Liver (tissue), 9 donors: ENCODE results near the gene DGKE. TPM values are rescaled to one million over a fixed set of nuclear protein-coding genes. Genes with fewer than 3 reads are reported as not detected.

Source experiments
- DNase-seq: peaks from one replicate; pipeline ENCODE4 v3.0.0-alpha.2; 2017; ENCODE audit warnings: low spot score
- H3K27ac ChIP-seq, 2 donors: one replicate each; pipeline ENCODE4 v1.7.0; 2013; ENCODE audit warnings: inconsistent platforms in 2 of 2, low read length in 2 of 2, control low read depth in 1 of 2, low read depth in 1 of 2, mild to moderate bottlenecking in 1 of 2
- H3K27me3 ChIP-seq, 4 donors: one replicate each; pipeline versions ENCODE4 v1.6.1 to v1.7.0; 2013; ENCODE audit warnings: low read length in 3 of 4, inconsistent platforms in 1 of 4, mild to moderate bottlenecking in 1 of 4, moderate library complexity in 1 of 4; ENCODE audit not compliant: control insufficient read depth in 4 of 4, insufficient read depth in 4 of 4
- H3K36me3 ChIP-seq, 4 donors: one replicate each; pipeline versions ENCODE4 v1.6.1 to v1.7.0; 2013; ENCODE audit warnings: low read length in 3 of 4, mild to moderate bottlenecking in 3 of 4, low read depth in 1 of 4, moderate library complexity in 1 of 4; ENCODE audit not compliant: control insufficient read depth in 4 of 4, insufficient read depth in 3 of 4
- H3K4me1 ChIP-seq, 4 donors: one replicate each; pipeline versions ENCODE4 v1.6.1 to v1.7.0; 2013; ENCODE audit warnings: low read length in 3 of 4, mild to moderate bottlenecking in 3 of 4, moderate library complexity in 1 of 4; ENCODE audit not compliant: control insufficient read depth in 4 of 4, insufficient read depth in 4 of 4
- H3K4me3 ChIP-seq, 3 donors: one replicate each; pipeline versions ENCODE4 v1.6.1 to v1.7.0; 2013; ENCODE audit warnings: low read length in 3 of 3, control low read depth in 1 of 3, low read depth in 1 of 3, mild to moderate bottlenecking in 1 of 3
- H3K9ac ChIP-seq, 2 donors: one replicate each; pipeline ENCODE4 v1.7.0; 2013; ENCODE audit warnings: low read length in 2 of 2, mild to moderate bottlenecking in 2 of 2, moderate library complexity in 2 of 2, control low read depth in 1 of 2, low read depth in 1 of 2
- H3K9me3 ChIP-seq, 4 donors: one replicate each; pipeline versions ENCODE4 v1.6.1 to v1.7.0; 2013; ENCODE audit warnings: low read length in 3 of 4; ENCODE audit not compliant: control insufficient read depth in 4 of 4
- EGR1 ChIP-seq, 2 donors: IDR thresholded peaks; 2 replicates each; pipeline ENCODE4 v1.6.1; 2016 to 2018; ENCODE audit warnings: antibody characterized with exemption in 2 of 2, low read depth in 2 of 2
- FOXA2 ChIP-seq: IDR thresholded peaks from 2 replicates; pipeline ENCODE4 v1.6.1; 2016; ENCODE audit warnings: antibody characterized with exemption
- GABPA ChIP-seq, 2 donors: IDR thresholded peaks in 1 of 2; conservative IDR thresholded peaks in 1 of 2; 2 replicates each; pipeline ENCODE4 v1.6.1; 2016; ENCODE audit warnings: antibody characterized with exemption in 2 of 2, mild to moderate bottlenecking in 1 of 2, moderate library complexity in 1 of 2
- HNF4A ChIP-seq, 2 donors: conservative IDR thresholded peaks; 2 replicates each; pipeline ENCODE4 v1.6.1; 2016; ENCODE audit warnings: antibody characterized with exemption in 2 of 2, mild to moderate bottlenecking in 2 of 2
- HNF4G ChIP-seq: IDR thresholded peaks from 2 replicates; pipeline ENCODE4 v1.6.1; 2016; ENCODE audit warnings: antibody characterized with exemption
- JUND ChIP-seq, 2 donors: IDR thresholded peaks; 2 replicates each; pipeline ENCODE4 v1.6.1; 2016; ENCODE audit warnings: antibody characterized with exemption in 2 of 2
- NR2F2 ChIP-seq: IDR thresholded peaks from 2 replicates; pipeline ENCODE4 v1.6.1; 2016; ENCODE audit warnings: antibody characterized with exemption
- RXRA ChIP-seq, 2 donors: IDR thresholded peaks; 2 replicates each; pipeline ENCODE4 v1.6.1; 2017 to 2018; ENCODE audit warnings: antibody characterized with exemption in 2 of 2, mild to moderate bottlenecking in 1 of 2
- SP1 ChIP-seq: IDR thresholded peaks from 2 replicates; pipeline ENCODE4 v1.6.1; 2018; ENCODE audit warnings: antibody characterized with exemption, mild to moderate bottlenecking
- TAF1 ChIP-seq: conservative IDR thresholded peaks from 2 replicates; pipeline ENCODE4 v1.6.1; 2016; ENCODE audit warnings: antibody characterized with exemption, mild to moderate bottlenecking
- YY1 ChIP-seq: IDR thresholded peaks from 2 replicates; pipeline ENCODE4 v1.6.1; 2016; ENCODE audit warnings: antibody characterized with exemption, mild to moderate bottlenecking
- WGBS: extraction: QIAGEN DNeasy Blood & Tissue Kit; methylation state at CpG from one replicate; pipeline ENCODE4 v1.1.7; 2013; 5-methylcytosine and 5-hydroxymethylcytosine counted together
- polyA plus RNA-seq, 2 donors: library from polyadenylated mRNA; stranded (reverse) in 1 of 2; unstranded in 1 of 2; fragments of 200-250 nt in 1 of 2; fragments of >200 nt in 1 of 2; fragmentation: Nextera tagmentation in 1 of 2; extraction: Ambion mirVana in 1 of 2; gene quantifications; one replicate each; pipeline versions ENCODE4 v1.2.1 to v1.2.3, GENCODE V29; 2013 to 2015
- total RNA-seq, 2 donors: library from RNA; depleted of rRNA; stranded (reverse); fragments of >200 nt; gene quantifications; one replicate each; pipeline ENCODE4 v1.2.3, GENCODE V29; 2014
- TF ChIP-seq, protein P1 (sequence below): IDR thresholded peaks from 2 replicates; pipeline ENCODE4 v1.6.1; 2016; ENCODE audit warnings: antibody characterized with exemption
- TF ChIP-seq, protein P2 (sequence below): IDR thresholded peaks from 2 replicates; pipeline ENCODE4 v1.6.1; 2016; ENCODE audit warnings: antibody characterized with exemption
- TF ChIP-seq, protein P3 (sequence below): fragments of 150-350 bp; IDR thresholded peaks from 2 replicates; pipeline ENCODE4 v1.5.1; 2017; ENCODE audit warnings: improper control_type of control experiment, low read depth, low read length; ENCODE audit not compliant: missing input control
- TF ChIP-seq, protein P4 (sequence below): IDR thresholded peaks from 2 replicates; pipeline ENCODE4 v1.6.1; 2016; ENCODE audit warnings: antibody characterized with exemption, mild to moderate bottlenecking
- donor health status: healthy.
- donor health status: healthy.
- donor health status: healthy.
- donor health status: healthy.
- donor health status: healthy.

The DGKE gene
- total and polyA plus RNA-seq, 4 donors: 1.0 to 5.9 (median 2.8) TPM

DNA sequence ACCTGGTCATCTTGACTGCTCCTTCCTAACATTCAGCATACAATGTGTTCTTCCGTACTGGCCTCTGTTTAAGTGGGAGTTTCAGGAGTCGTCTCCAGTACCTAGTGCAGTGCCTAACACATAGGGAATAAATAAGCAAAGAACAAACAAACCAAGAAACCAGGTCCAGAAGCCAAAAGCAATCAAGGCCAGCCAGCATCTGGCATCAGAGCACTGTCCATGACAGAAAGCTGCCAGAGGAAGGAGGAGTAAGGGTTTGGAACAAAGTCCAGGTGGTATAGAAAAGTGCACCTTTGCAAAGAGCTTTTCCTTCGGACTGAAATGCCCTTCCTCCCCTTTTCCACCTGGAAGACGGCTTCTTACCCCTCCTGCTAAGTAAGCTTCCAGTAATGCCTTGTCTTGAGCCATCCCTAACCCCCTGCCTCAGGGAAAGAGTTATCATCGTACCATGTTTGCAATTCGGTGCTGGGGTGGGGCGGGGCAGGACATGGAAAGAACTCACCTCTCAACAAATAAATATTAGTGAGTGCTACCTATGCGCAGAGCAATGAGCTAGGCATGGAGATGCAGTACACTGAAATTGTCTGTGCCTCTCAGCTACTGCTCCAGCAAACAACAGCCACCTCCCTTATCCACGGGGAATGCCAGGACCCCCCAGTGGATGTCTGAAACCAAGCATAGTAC is 47.8 kb upstream of the DGKE start (continued):
- TF ChIP-seq, protein P1, sequence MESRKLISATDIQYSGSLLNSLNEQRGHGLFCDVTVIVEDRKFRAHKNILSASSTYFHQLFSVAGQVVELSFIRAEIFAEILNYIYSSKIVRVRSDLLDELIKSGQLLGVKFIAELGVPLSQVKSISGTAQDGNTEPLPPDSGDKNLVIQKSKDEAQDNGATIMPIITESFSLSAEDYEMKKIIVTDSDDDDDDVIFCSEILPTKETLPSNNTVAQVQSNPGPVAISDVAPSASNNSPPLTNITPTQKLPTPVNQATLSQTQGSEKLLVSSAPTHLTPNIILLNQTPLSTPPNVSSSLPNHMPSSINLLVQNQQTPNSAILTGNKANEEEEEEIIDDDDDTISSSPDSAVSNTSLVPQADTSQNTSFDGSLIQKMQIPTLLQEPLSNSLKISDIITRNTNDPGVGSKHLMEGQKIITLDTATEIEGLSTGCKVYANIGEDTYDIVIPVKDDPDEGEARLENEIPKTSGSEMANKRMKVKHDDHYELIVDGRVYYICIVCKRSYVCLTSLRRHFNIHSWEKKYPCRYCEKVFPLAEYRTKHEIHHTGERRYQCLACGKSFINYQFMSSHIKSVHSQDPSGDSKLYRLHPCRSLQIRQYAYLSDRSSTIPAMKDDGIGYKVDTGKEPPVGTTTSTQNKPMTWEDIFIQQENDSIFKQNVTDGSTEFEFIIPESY: no peak
- TF ChIP-seq TAF1 (no peak), RXRA (IDR thresholded peaks at IDR 0.05) (no peak), JUND (IDR thresholded peaks at IDR 0.05) (no peak), FOXA2 (no peak)
- TF ChIP-seq, protein P2, sequence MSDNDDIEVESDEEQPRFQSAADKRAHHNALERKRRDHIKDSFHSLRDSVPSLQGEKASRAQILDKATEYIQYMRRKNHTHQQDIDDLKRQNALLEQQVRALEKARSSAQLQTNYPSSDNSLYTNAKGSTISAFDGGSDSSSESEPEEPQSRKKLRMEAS: no peak

DNA sequence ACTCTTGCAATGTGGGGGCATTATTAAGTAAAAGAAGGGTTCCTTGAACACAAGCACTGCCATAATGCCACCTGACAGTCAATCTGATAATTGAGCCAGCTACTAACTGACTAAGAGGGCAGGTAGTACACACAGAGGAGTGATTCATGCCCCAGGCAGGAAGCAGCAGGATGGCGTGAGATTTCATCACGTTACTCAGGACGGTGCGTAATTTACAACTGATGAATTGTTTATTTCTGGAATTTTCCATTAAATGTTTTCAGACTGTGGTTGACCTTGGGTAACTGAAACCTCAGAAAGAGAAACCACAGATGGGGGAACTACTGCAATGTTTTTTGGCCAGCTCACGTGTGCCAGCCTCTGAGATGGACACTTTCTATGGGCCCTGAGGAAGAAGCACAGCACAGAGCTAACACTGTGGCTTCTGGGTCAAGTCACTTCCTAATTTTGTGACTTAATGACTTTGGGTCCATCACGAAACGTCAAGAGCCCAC is 46.9 kb upstream of the DGKE start:
- WGBS: 73% methylated on average over 7 of the region's 7 CpGs
- Histone ChIP-seq H3K27me3 (no peaks in the 10 kb centered on the region), H3K27ac (no peak overlapping the region), H3K4me1 (no peaks in the 10 kb centered on the region), H3K4me3 (no peak overlapping the region), H3K9ac (no peak overlapping the region), H3K9me3 (no peaks in the 10 kb centered on the region), H3K36me3 (no peaks in the 10 kb centered on the region)
- no peak for DNase-seq
- no peak for TF ChIP-seq HNF4G
- no peak for TF ChIP-seq RXRA (IDR thresholded peaks at IDR 0.05)
- TF ChIP-seq FOXA2: no peak
- TF ChIP-seq JUND (IDR thresholded peaks at IDR 0.05): no peak
- TF ChIP-seq, protein P2: no peak
- TF ChIP-seq YY1: no peak
- TF ChIP-seq HNF4A (conservative IDR thresholded peaks at IDR 0.05): no peak
- TF ChIP-seq NR2F2: no peak
- TF ChIP-seq, protein P3, sequence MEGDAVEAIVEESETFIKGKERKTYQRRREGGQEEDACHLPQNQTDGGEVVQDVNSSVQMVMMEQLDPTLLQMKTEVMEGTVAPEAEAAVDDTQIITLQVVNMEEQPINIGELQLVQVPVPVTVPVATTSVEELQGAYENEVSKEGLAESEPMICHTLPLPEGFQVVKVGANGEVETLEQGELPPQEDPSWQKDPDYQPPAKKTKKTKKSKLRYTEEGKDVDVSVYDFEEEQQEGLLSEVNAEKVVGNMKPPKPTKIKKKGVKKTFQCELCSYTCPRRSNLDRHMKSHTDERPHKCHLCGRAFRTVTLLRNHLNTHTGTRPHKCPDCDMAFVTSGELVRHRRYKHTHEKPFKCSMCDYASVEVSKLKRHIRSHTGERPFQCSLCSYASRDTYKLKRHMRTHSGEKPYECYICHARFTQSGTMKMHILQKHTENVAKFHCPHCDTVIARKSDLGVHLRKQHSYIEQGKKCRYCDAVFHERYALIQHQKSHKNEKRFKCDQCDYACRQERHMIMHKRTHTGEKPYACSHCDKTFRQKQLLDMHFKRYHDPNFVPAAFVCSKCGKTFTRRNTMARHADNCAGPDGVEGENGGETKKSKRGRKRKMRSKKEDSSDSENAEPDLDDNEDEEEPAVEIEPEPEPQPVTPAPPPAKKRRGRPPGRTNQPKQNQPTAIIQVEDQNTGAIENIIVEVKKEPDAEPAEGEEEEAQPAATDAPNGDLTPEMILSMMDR: no peak
- no peak for TF ChIP-seq SP1
- TF ChIP-seq, protein P4, sequence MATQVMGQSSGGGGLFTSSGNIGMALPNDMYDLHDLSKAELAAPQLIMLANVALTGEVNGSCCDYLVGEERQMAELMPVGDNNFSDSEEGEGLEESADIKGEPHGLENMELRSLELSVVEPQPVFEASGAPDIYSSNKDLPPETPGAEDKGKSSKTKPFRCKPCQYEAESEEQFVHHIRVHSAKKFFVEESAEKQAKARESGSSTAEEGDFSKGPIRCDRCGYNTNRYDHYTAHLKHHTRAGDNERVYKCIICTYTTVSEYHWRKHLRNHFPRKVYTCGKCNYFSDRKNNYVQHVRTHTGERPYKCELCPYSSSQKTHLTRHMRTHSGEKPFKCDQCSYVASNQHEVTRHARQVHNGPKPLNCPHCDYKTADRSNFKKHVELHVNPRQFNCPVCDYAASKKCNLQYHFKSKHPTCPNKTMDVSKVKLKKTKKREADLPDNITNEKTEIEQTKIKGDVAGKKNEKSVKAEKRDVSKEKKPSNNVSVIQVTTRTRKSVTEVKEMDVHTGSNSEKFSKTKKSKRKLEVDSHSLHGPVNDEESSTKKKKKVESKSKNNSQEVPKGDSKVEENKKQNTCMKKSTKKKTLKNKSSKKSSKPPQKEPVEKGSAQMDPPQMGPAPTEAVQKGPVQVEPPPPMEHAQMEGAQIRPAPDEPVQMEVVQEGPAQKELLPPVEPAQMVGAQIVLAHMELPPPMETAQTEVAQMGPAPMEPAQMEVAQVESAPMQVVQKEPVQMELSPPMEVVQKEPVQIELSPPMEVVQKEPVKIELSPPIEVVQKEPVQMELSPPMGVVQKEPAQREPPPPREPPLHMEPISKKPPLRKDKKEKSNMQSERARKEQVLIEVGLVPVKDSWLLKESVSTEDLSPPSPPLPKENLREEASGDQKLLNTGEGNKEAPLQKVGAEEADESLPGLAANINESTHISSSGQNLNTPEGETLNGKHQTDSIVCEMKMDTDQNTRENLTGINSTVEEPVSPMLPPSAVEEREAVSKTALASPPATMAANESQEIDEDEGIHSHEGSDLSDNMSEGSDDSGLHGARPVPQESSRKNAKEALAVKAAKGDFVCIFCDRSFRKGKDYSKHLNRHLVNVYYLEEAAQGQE: no peak
- no peak for TF ChIP-seq GABPA (IDR thresholded peaks at IDR 0.05 in 1 of 2, conservative IDR thresholded peaks at IDR 0.05 in 1 of 2)
- TF ChIP-seq EGR1 (IDR thresholded peaks at IDR 0.05; ENCODE audit: low read depth in 2 of 2): no peak
